KMS-11 (cell line): ENCODE data around the gene ERO1B.

ENCODE experiments used
- H2AFZ ChIP-seq: fragments of 200-600 bp; sonication (generic); 2 replicates; pipeline ENCODE4 v1.6.1; 2016; ENCODE audit warnings: antibody characterized with exemption, mixed run types, low read depth
- H3K27ac ChIP-seq: fragments of 200-600 bp; sonication (generic); 2 replicates; pipeline ENCODE4 v1.6.1; 2016; ENCODE audit warnings: mild to moderate bottlenecking, mixed run types
- H3K27me3 ChIP-seq: fragments of 200-600 bp; sonication (generic); 2 replicates; pipeline ENCODE4 v1.6.1; 2017; ENCODE audit warnings: mild to moderate bottlenecking, low read depth, mixed run types, moderate library complexity; ENCODE audit not compliant: insufficient read depth
- H3K36me3 ChIP-seq: fragments of 200-600 bp; sonication (generic); 2 replicates; pipeline ENCODE4 v1.6.1; 2017; ENCODE audit warnings: mild to moderate bottlenecking, mixed run types; ENCODE audit not compliant: insufficient read depth
- H3K4me1 ChIP-seq: fragments of 200-600 bp; sonication (generic); 2 replicates; pipeline ENCODE4 v1.6.1; 2016; ENCODE audit warnings: mild to moderate bottlenecking, low read depth, mixed run types; ENCODE audit not compliant: poor library complexity, severe bottlenecking
- H3K4me2 ChIP-seq: fragments of 200-600 bp; sonication (generic); 2 replicates; pipeline ENCODE4 v1.7.0; 2016; ENCODE audit warnings: mild to moderate bottlenecking, mixed run types
- H3K4me3 ChIP-seq: fragments of 200-600 bp; sonication (generic); IDR thresholded peaks from 2 replicates; pipeline ENCODE4 v1.6.1; 2017; ENCODE audit warnings: low read depth, low read length, mixed read lengths; ENCODE audit not compliant: insufficient read depth
- H3K79me2 ChIP-seq: fragments of 200-600 bp; sonication (generic); 2 replicates; pipeline ENCODE4 v1.6.1; 2016; ENCODE audit warnings: low read depth, mixed run types; ENCODE audit not compliant: insufficient read depth
- H3K9ac ChIP-seq: fragments of 200-600 bp; sonication (generic); 2 replicates; pipeline ENCODE4 v1.6.1; 2016; ENCODE audit warnings: mild to moderate bottlenecking, mixed run types
- H4K20me1 ChIP-seq: fragments of 200-600 bp; sonication (generic); 2 replicates; pipeline ENCODE4 v1.6.1; 2016; ENCODE audit warnings: mild to moderate bottlenecking, mixed run types; ENCODE audit not compliant: insufficient read depth
- CTCF ChIP-seq: fragments of 200-600 bp; sonication (generic); conservative IDR thresholded peaks from 2 replicates; pipeline ENCODE4 v1.6.1; 2017; ENCODE audit warnings: low read depth, mild to moderate bottlenecking, antibody characterized with exemption, low read length, moderate library complexity, mixed read lengths

The ERO1B gene

DNA sequence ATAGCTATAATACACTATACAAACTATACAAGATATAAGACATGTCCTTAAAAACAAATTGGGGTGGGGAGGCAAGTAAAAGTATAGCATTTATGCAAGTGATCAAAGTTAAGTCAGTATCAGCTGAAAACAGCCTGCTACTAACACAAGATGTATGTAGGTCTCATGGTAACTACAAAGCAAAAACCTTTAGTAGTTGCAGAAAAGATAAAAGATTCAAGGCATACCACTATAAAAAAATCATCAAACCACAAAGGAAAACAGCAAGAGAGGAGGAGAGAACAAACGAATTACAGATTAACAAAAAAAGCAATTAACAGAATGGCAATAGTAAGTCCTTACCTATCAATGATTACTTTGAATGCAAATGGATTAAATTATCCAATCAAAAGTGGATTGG, 22.7 kb downstream of the ERO1B start:
- H3K9ac ChIP-seq = no peak overlapping the region
- no peak overlapping the region for H2AFZ ChIP-seq
- no peaks in the 10 kb centered on the region for H3K36me3 ChIP-seq
- H3K27ac ChIP-seq = no peak overlapping the region
- H3K4me3 ChIP-seq = no peak overlapping the region
- H3K79me2 ChIP-seq = no peaks in the 10 kb centered on the region
- no peak overlapping the region for H3K4me2 ChIP-seq
- H3K27me3 ChIP-seq = no peaks in the 10 kb centered on the region
- TF ChIP-seq CTCF = no peak
- H4K20me1 ChIP-seq = no peaks in the 10 kb centered on the region
- no peaks in the 10 kb centered on the region for H3K4me1 ChIP-seq

DNA sequence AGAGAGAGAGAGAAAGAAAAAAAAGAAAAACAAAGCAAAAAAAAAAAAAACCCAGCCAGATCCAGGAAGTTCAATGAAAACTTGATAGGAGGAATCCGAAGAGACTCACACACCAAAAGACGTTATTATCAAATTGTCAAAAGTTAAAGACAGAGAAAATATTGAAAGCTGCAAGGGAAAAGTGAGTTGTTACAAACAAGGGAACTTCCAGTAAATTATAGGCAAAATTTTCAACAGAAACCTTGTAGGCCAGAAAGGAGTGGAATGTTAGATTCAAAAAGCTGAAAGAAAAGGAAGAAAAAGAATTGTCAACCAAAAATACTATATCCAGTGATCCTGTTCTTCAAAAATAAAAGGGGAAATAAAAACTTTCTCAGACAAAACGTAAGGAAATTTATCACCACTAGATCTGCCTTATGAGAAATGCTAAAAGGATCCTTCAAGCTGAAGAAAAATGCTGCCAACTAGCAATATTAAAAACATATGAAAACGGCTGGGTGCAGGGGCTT, 23.6 kb downstream of the ERO1B start:
- no peaks in the 10 kb centered on the region for H3K36me3 ChIP-seq
- H3K27me3 ChIP-seq = no peaks in the 10 kb centered on the region
- no peaks in the 10 kb centered on the region for H4K20me1 ChIP-seq
- H3K79me2 ChIP-seq = no peaks in the 10 kb centered on the region
- H2AFZ ChIP-seq = no peak overlapping the region
- H3K4me3 ChIP-seq = no peak overlapping the region
- no peaks in the 10 kb centered on the region for H3K4me1 ChIP-seq
- H3K27ac ChIP-seq = no peak overlapping the region
- no peak overlapping the region for H3K9ac ChIP-seq
- TF ChIP-seq CTCF = no peak
- no peak overlapping the region for H3K4me2 ChIP-seq

DNA sequence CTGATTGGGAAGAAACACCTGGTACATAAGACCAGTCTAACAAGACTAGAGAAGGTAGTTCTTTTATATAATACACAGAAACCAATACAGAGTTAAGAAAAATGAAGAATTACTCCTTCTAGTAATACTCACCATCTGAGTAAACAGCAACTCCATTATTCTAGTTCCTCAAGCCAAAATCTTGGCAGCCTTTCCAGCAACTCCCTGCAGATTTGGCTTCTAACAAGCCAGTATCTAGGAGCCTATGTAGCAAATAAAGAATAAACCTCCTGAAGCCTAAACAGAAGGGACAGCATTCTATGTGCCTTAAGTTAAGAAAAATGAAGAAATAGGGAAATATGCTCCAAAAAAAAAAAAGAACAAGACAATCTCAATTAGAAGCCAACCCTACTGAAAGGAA, 24.5 kb downstream of the ERO1B start:
- Histone ChIP-seq H3K4me2 (no peak overlapping the region), H4K20me1 (no peaks in the 10 kb centered on the region), H3K79me2 (no peaks in the 10 kb centered on the region), H3K9ac (no peak overlapping the region), H3K36me3 (no peaks in the 10 kb centered on the region), H3K4me1 (no peaks in the 10 kb centered on the region), H3K27ac (no peak overlapping the region), H3K4me3 (no peak overlapping the region), H2AFZ (no peak overlapping the region), H3K27me3 (no peaks in the 10 kb centered on the region)
- TF ChIP-seq CTCF = no peak

DNA sequence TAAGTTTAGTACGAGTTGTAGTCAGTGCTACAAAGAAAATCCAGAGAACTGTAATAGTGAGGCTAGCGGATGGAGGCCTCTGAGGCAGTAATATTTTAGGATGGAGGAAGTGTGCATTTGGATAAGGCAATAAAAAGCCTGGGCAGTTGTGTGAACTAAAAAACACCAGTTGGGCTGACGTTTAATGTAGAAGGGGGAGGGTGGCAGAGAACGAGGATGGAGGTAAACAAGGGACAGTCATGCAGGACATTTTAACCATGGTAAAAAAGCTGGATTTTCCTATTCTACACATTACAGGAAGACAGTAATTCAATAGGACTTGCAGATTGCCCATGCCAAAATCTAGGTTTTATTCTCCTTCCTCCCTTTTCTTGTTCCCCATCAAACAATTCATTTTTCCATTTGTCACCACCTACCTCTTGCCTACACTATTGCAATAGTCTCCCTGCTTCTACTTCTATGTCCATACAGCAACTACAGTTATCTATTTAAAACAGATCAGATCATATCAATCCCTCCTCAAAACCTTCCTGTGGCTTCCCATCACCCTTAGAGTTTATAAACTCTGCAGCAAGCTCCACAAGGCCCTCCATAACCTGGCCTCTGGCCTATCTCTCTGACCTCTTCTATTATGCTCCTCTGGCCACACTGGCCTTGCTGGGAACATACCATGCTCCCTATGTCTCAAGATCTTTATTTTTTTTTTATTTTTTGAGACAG, 27.7 kb downstream of the ERO1B start:
- no peaks in the 10 kb centered on the region for H3K27me3 ChIP-seq
- no peak for TF ChIP-seq CTCF
- H3K4me3 ChIP-seq = no peak overlapping the region
- no peaks in the 10 kb centered on the region for H3K36me3 ChIP-seq
- no peaks in the 10 kb centered on the region for H4K20me1 ChIP-seq
- no peak overlapping the region for H2AFZ ChIP-seq
- no peak overlapping the region for H3K27ac ChIP-seq
- H3K4me2 ChIP-seq = no peak overlapping the region
- peaks cover 8% of the 10 kb centered on the region for H3K4me1 ChIP-seq
- H3K79me2 ChIP-seq = no peaks in the 10 kb centered on the region
- H3K9ac ChIP-seq = no peak overlapping the region
